ENCODE results near the gene CCR3.

The CCR3 gene

DNA sequence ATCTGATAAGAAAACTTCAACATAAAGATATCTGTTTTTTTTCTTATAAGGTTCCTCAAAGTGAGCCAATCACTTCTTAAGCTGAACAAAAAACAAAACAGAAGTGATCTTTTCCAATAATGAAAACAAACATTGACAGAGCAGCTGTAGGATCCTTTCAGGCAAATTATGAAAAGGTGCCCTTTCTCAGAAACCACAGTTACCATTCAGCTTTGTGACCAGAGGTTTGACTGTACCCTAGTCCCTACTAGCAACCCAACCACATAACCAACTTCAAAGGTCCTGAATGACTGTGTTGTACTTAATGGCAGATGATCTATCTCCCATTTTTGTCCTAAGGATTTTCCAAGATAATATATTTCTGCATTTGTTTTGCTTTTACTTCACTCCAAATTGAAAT is 72.3 kb downstream of the CCR3 start:
- H3K4me3 ChIP-seq (replicated peaks; ENCODE audit: low read depth, low read length), result no peak overlapping the region
- DNase-seq (ENCODE audit: extremely low read depth, low read depth), result no peak
- TF ChIP-seq, protein P1, sequence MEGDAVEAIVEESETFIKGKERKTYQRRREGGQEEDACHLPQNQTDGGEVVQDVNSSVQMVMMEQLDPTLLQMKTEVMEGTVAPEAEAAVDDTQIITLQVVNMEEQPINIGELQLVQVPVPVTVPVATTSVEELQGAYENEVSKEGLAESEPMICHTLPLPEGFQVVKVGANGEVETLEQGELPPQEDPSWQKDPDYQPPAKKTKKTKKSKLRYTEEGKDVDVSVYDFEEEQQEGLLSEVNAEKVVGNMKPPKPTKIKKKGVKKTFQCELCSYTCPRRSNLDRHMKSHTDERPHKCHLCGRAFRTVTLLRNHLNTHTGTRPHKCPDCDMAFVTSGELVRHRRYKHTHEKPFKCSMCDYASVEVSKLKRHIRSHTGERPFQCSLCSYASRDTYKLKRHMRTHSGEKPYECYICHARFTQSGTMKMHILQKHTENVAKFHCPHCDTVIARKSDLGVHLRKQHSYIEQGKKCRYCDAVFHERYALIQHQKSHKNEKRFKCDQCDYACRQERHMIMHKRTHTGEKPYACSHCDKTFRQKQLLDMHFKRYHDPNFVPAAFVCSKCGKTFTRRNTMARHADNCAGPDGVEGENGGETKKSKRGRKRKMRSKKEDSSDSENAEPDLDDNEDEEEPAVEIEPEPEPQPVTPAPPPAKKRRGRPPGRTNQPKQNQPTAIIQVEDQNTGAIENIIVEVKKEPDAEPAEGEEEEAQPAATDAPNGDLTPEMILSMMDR (IDR thresholded peaks at IDR 0.05; ENCODE audit: low read depth, low read length, missing control alignments), result no peak

- no peak for DNase-seq (ENCODE audit: extremely low read depth, low read depth)
- H3K4me3 ChIP-seq (replicated peaks; ENCODE audit: low read depth, low read length), result no peak overlapping the region
- TF ChIP-seq, protein P1 (IDR thresholded peaks at IDR 0.05; ENCODE audit: low read depth, low read length, missing control alignments), result no peak
Observed at GRCh38 chr3:46316206-46316605, 73.9 kb downstream of the CCR3 start.
